Measurements from ENCODE around the gene CCT7. TPM values are rescaled to one million over a fixed set of nuclear protein-coding genes. Genes with fewer than 3 reads are reported as not detected.
A peak's percentile ranks its signal among the peaks of the same experiment; 100 is the strongest.

Gene CCT7
- total and polyA plus RNA-seq, 4 donors = 128 to 157 (median 143) TPM

GRCh38 chr2:73235315-73236028 is 1.4 kb downstream of the CCT7 start:
- ATAC-seq (ENCODE audit: low FRiP score) = no peak
- H3K4me1 ChIP-seq (ENCODE audit: control insufficient read depth in 1 of 2, insufficient read depth in 2 of 2, low read length in 2 of 2) = no peaks in the 10 kb centered on the region
- H3K4me3 ChIP-seq (ENCODE audit: low read length in 2 of 2) = peak overlapping the region in 1 of 2 donors; percentile 53
- H3K27ac ChIP-seq (ENCODE audit: low read depth in 1 of 2, low read length in 2 of 2) = no peak overlapping the region
- H3K9me3 ChIP-seq (ENCODE audit: control insufficient read depth, low read length) = no peaks in the 10 kb centered on the region
- 73% methylated on average over 11 of the region's 11 CpGs for WGBS, 2 donors
- intact Hi-C loops (cut with DNase I) = loop anchor here in 1 of 2 donors (2.0 kb wide), 1 partner anchor 59 kb away; no protein-coding TSS in a partner anchor
- peaks cover 0 to 3% of the 10 kb centered on the region in 2 donors for H3K36me3 ChIP-seq (ENCODE audit: control insufficient read depth in 1 of 2, insufficient read depth in 2 of 2, low read length in 1 of 2)
- H3K27me3 ChIP-seq (ENCODE audit: control insufficient read depth in 1 of 2, insufficient read depth in 2 of 2, low read length in 1 of 2) = no peaks in the 10 kb centered on the region
- DNase-seq = no peak

DNA sequence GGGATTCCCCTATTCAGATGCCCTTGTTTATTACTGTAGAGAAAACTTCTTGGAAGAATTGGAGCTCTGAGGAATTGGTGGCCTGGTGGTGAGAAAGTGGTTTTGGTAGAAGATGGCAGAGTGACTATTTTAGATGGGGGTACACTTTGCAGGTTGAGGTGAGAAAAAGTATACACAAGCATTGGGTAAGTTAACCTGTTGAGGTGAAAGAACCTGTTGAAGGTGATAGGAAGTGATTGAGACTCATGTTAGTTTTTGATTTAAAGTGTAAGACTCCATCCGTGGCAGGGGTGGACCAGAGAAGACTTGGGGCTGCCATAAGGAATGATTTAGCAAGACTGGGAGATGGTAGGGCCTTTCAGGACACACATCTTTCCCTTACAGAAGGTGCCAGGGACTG is 3.1 kb downstream of the CCT7 start:
- 60 to 85% methylated on average over 1 of the region's 1 CpG for WGBS, 2 donors
- Histone ChIP-seq H3K9me3 (ENCODE audit: control insufficient read depth, low read length) (no peaks in the 10 kb centered on the region), H3K27ac (ENCODE audit: low read depth in 1 of 2, low read length in 2 of 2) (no peak overlapping the region), H3K36me3 (ENCODE audit: control insufficient read depth in 1 of 2, insufficient read depth in 2 of 2, low read length in 1 of 2) (peaks cover 0 to 3% of the 10 kb centered on the region in 2 donors), H3K4me3 (ENCODE audit: low read length in 2 of 2) (no peak overlapping the region), H3K27me3 (ENCODE audit: control insufficient read depth in 1 of 2, insufficient read depth in 2 of 2, low read length in 1 of 2) (no peaks in the 10 kb centered on the region), H3K4me1 (ENCODE audit: control insufficient read depth in 1 of 2, insufficient read depth in 2 of 2, low read length in 2 of 2) (no peaks in the 10 kb centered on the region)
- intact Hi-C loops (cut with DNase I) = no loop called here
- DNase-seq (no peak), ATAC-seq (ENCODE audit: low FRiP score) (no peak)

- no peak for ATAC-seq (ENCODE audit: low FRiP score)
- Histone ChIP-seq H3K9me3 (ENCODE audit: control insufficient read depth, low read length) (no peaks in the 10 kb centered on the region), H3K27me3 (ENCODE audit: control insufficient read depth in 1 of 2, insufficient read depth in 2 of 2, low read length in 1 of 2) (no peaks in the 10 kb centered on the region), H3K36me3 (ENCODE audit: control insufficient read depth in 1 of 2, insufficient read depth in 2 of 2, low read length in 1 of 2) (peaks cover 0 to 5% of the 10 kb centered on the region in 2 donors), H3K4me3 (ENCODE audit: low read length in 2 of 2) (no peak overlapping the region), H3K27ac (ENCODE audit: low read depth in 1 of 2, low read length in 2 of 2) (no peak overlapping the region), H3K4me1 (ENCODE audit: control insufficient read depth in 1 of 2, insufficient read depth in 2 of 2, low read length in 2 of 2) (no peaks in the 10 kb centered on the region)
- WGBS, 2 donors = 54 to 63% methylated on average over 3 of the region's 3 CpGs
- DNase-seq = no peak
- intact Hi-C loops (cut with DNase I) = no loop called here
Observed at GRCh38 chr2:73238149-73238548, 4.0 kb downstream of the CCT7 start.

GRCh38 chr2:73238976-73239375 is 4.9 kb downstream of the CCT7 start:
- Histone ChIP-seq H3K9me3 (ENCODE audit: control insufficient read depth, low read length) (no peaks in the 10 kb centered on the region), H3K4me3 (ENCODE audit: low read length in 2 of 2) (no peak overlapping the region), H3K36me3 (ENCODE audit: control insufficient read depth in 1 of 2, insufficient read depth in 2 of 2, low read length in 1 of 2) (peaks cover 0 to 8% of the 10 kb centered on the region in 2 donors), H3K27me3 (ENCODE audit: control insufficient read depth in 1 of 2, insufficient read depth in 2 of 2, low read length in 1 of 2) (no peaks in the 10 kb centered on the region), H3K27ac (ENCODE audit: low read depth in 1 of 2, low read length in 2 of 2) (no peak overlapping the region), H3K4me1 (ENCODE audit: control insufficient read depth in 1 of 2, insufficient read depth in 2 of 2, low read length in 2 of 2) (no peaks in the 10 kb centered on the region)
- intact Hi-C loops (cut with DNase I) = no loop called here
- 84 to 85% methylated on average over 1 of the region's 1 CpG for WGBS, 2 donors
- no peak for ATAC-seq (ENCODE audit: low FRiP score)
- no peak for DNase-seq

- Histone ChIP-seq H3K27ac (ENCODE audit: low read depth in 1 of 2, low read length in 2 of 2) (no peak overlapping the region), H3K36me3 (ENCODE audit: control insufficient read depth in 1 of 2, insufficient read depth in 2 of 2, low read length in 1 of 2) (peaks cover 0 to 14% of the 10 kb centered on the region in 2 donors), H3K9me3 (ENCODE audit: control insufficient read depth, low read length) (no peaks in the 10 kb centered on the region), H3K4me1 (ENCODE audit: control insufficient read depth in 1 of 2, insufficient read depth in 2 of 2, low read length in 2 of 2) (no peaks in the 10 kb centered on the region), H3K4me3 (ENCODE audit: low read length in 2 of 2) (no peak overlapping the region), H3K27me3 (ENCODE audit: control insufficient read depth in 1 of 2, insufficient read depth in 2 of 2, low read length in 1 of 2) (no peaks in the 10 kb centered on the region)
- intact Hi-C loops (cut with DNase I) = no loop called here
- ATAC-seq (ENCODE audit: low FRiP score) (no peak), DNase-seq (no peak)
- WGBS, 2 donors = 26 to 34% methylated on average over 3 of the region's 3 CpGs
Observed at GRCh38 chr2:73239776-73240175, 5.7 kb downstream of the CCT7 start.

- H3K27ac ChIP-seq (ENCODE audit: low read depth in 1 of 2, low read length in 2 of 2) = no peak overlapping the region
- DNase-seq (peak in 1 of 2 donors; percentile 23), ATAC-seq (ENCODE audit: low FRiP score) (no peak)
- H3K36me3 ChIP-seq (ENCODE audit: control insufficient read depth in 1 of 2, insufficient read depth in 2 of 2, low read length in 1 of 2) = peaks cover 5 to 30% of the 10 kb centered on the region in 2 donors
- no peak overlapping the region for H3K4me3 ChIP-seq (ENCODE audit: low read length in 2 of 2)
- no peaks in the 10 kb centered on the region for H3K27me3 ChIP-seq (ENCODE audit: control insufficient read depth in 1 of 2, insufficient read depth in 2 of 2, low read length in 1 of 2)
- WGBS, 2 donors = 42 to 50% methylated on average over 5 of the region's 5 CpGs
- no peaks in the 10 kb centered on the region for H3K9me3 ChIP-seq (ENCODE audit: control insufficient read depth, low read length)
- no peaks in the 10 kb centered on the region for H3K4me1 ChIP-seq (ENCODE audit: control insufficient read depth in 1 of 2, insufficient read depth in 2 of 2, low read length in 2 of 2)
- intact Hi-C loops (cut with DNase I) = no loop called here
Observed at GRCh38 chr2:73243884-73244570, 9.9 kb downstream of the CCT7 start.

GRCh38 chr2:73244580-73244979 is 10.5 kb downstream of the CCT7 start:
- no peak overlapping the region for H3K4me3 ChIP-seq (ENCODE audit: low read length in 2 of 2)
- no peaks in the 10 kb centered on the region for H3K4me1 ChIP-seq (ENCODE audit: control insufficient read depth in 1 of 2, insufficient read depth in 2 of 2, low read length in 2 of 2)
- H3K9me3 ChIP-seq (ENCODE audit: control insufficient read depth, low read length) = no peaks in the 10 kb centered on the region
- ATAC-seq (ENCODE audit: low FRiP score) (no peak), DNase-seq (no peak)
- no peak overlapping the region for H3K27ac ChIP-seq (ENCODE audit: low read depth in 1 of 2, low read length in 2 of 2)
- peaks cover 9 to 31% of the 10 kb centered on the region in 2 donors for H3K36me3 ChIP-seq (ENCODE audit: control insufficient read depth in 1 of 2, insufficient read depth in 2 of 2, low read length in 1 of 2)
- intact Hi-C loops (cut with DNase I) = no loop called here
- 93 to 98% methylated on average over 3 of the region's 3 CpGs for WGBS, 2 donors
- H3K27me3 ChIP-seq (ENCODE audit: control insufficient read depth in 1 of 2, insufficient read depth in 2 of 2, low read length in 1 of 2) = no peaks in the 10 kb centered on the region

- Histone ChIP-seq H3K4me3 (ENCODE audit: low read length in 2 of 2) (no peak overlapping the region), H3K27ac (ENCODE audit: low read depth in 1 of 2, low read length in 2 of 2) (no peak overlapping the region), H3K27me3 (ENCODE audit: control insufficient read depth in 1 of 2, insufficient read depth in 2 of 2, low read length in 1 of 2) (no peaks in the 10 kb centered on the region), H3K4me1 (ENCODE audit: control insufficient read depth in 1 of 2, insufficient read depth in 2 of 2, low read length in 2 of 2) (no peaks in the 10 kb centered on the region), H3K9me3 (ENCODE audit: control insufficient read depth, low read length) (no peaks in the 10 kb centered on the region), H3K36me3 (ENCODE audit: control insufficient read depth in 1 of 2, insufficient read depth in 2 of 2, low read length in 1 of 2) (peaks cover 15 to 35% of the 10 kb centered on the region in 2 donors)
- 73 to 76% methylated on average over 3 of the region's 3 CpGs for WGBS, 2 donors
- DNase-seq (no peak), ATAC-seq (ENCODE audit: low FRiP score) (no peak)
- intact Hi-C loops (cut with DNase I) = no loop called here
Observed at GRCh38 chr2:73246850-73247249, 12.7 kb downstream of the CCT7 start.

GRCh38 chr2:73249636-73250035 is 15.5 kb downstream of the CCT7 start:
- Histone ChIP-seq H3K27me3 (ENCODE audit: control insufficient read depth in 1 of 2, insufficient read depth in 2 of 2, low read length in 1 of 2) (no peaks in the 10 kb centered on the region), H3K27ac (ENCODE audit: low read depth in 1 of 2, low read length in 2 of 2) (no peak overlapping the region), H3K36me3 (ENCODE audit: control insufficient read depth in 1 of 2, insufficient read depth in 2 of 2, low read length in 1 of 2) (peaks cover 15 to 30% of the 10 kb centered on the region in 2 donors), H3K4me3 (ENCODE audit: low read length in 2 of 2) (no peak overlapping the region), H3K9me3 (ENCODE audit: control insufficient read depth, low read length) (no peaks in the 10 kb centered on the region), H3K4me1 (ENCODE audit: control insufficient read depth in 1 of 2, insufficient read depth in 2 of 2, low read length in 2 of 2) (no peaks in the 10 kb centered on the region)
- intact Hi-C loops (cut with DNase I) = no loop called here
- no peak for ATAC-seq (ENCODE audit: low FRiP score)
- WGBS, 2 donors = 76 to 80% methylated on average over 9 of the region's 9 CpGs
- no peak for DNase-seq
